ENCODE data around the gene RTTN.
"Not testable (repeated sequence)": the region's sequence is repeated elsewhere in the genome, so short reads cannot be mapped to it uniquely, and the experiment has no call there.

Gene RTTN

DNA sequence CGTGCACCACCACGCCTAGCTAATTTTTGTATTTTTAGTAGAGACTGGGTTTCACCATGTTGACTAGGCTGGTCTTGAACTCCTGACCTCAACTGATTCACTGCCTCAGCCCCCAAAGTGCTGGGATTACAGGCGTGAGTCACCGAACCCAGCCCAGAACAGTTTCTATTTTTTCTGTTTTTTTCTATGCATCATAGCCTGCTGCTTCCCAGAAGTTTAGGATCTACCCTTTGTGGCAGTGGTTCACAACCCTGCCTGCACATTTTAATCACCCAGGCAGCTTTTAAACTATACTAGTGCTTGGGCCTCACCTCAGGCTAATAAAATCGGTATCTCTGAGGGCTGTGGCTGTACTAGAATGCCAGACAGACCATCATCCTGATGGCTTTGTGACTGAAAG lies 43.6 kb upstream of the RTTN start:
- H3K4me2 ChIP-seq (ENCODE audit: low read depth, low read length, poor library complexity, severe bottlenecking), result no peak overlapping the region
- H3K79me2 ChIP-seq (ENCODE audit: insufficient read depth, low read length), result no peaks in the 10 kb centered on the region
- no peak overlapping the region for H3K9ac ChIP-seq (ENCODE audit: low read length)
- TF ChIP-seq EZH2phosphoT487 (conservative IDR thresholded peaks at IDR 0.05; ENCODE audit: low read length), result no peak
- no peak for TF ChIP-seq CTCF (IDR thresholded peaks at IDR 0.05; ENCODE audit: insufficient read depth, low read length, poor library complexity, severe bottlenecking)
- no peaks in the 10 kb centered on the region for H3K9me2 ChIP-seq (replicated peaks; ENCODE audit: insufficient read depth, low read length)
- H3K36me3 ChIP-seq (ENCODE audit: low read length), result no peaks in the 10 kb centered on the region
- no peak overlapping the region for H3K4me3 ChIP-seq (ENCODE audit: insufficient read depth, low read length, poor library complexity, severe bottlenecking)
- no peaks in the 10 kb centered on the region for H3K9me3 ChIP-seq (ENCODE audit: insufficient read depth, low read length)
- no peaks in the 10 kb centered on the region for H4K20me1 ChIP-seq (ENCODE audit: low read depth, low read length)
- H3K27ac ChIP-seq (ENCODE audit: low read depth, low read length), result no peak overlapping the region
- no peaks in the 10 kb centered on the region for H3K27me3 ChIP-seq (ENCODE audit: low read length)
- H2AFZ ChIP-seq (ENCODE audit: low read depth, low read length, severe bottlenecking), result no peak overlapping the region
- H3F3A ChIP-seq (ENCODE audit: insufficient read depth), result no peaks in the 10 kb centered on the region

DNA sequence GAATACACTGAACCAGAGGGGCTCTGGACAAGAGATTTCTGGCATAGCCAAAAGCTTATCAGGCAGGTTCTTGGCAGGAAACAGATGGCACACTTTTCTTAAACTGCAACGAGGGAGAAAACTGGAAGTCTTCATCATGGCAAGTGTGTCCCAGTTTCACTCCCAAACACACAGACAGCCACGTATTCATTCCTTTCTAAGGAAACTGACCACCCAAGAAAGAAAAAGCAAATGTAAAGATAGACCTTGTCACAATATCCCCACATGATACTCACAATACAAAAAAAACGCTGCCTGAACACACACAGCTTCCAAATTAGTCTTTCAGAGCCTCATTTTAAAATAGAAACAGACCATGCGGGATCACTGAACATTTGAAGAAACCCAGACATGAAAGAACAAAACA lies 40.6 kb upstream of the RTTN start:
- H3K27ac ChIP-seq (ENCODE audit: low read depth, low read length), result no peak overlapping the region
- no peak overlapping the region for H3K4me3 ChIP-seq (ENCODE audit: insufficient read depth, low read length, poor library complexity, severe bottlenecking)
- no peaks in the 10 kb centered on the region for H3K27me3 ChIP-seq (ENCODE audit: low read length)
- no peaks in the 10 kb centered on the region for H3K79me2 ChIP-seq (ENCODE audit: insufficient read depth, low read length)
- no peak overlapping the region for H2AFZ ChIP-seq (ENCODE audit: low read depth, low read length, severe bottlenecking)
- no peaks in the 10 kb centered on the region for H3K9me3 ChIP-seq (ENCODE audit: insufficient read depth, low read length)
- no peaks in the 10 kb centered on the region for H3K9me2 ChIP-seq (replicated peaks; ENCODE audit: insufficient read depth, low read length)
- H3K36me3 ChIP-seq (ENCODE audit: low read length), result no peaks in the 10 kb centered on the region
- H3K4me2 ChIP-seq (ENCODE audit: low read depth, low read length, poor library complexity, severe bottlenecking), result no peak overlapping the region
- no peaks in the 10 kb centered on the region for H3F3A ChIP-seq (ENCODE audit: insufficient read depth)
- no peaks in the 10 kb centered on the region for H4K20me1 ChIP-seq (ENCODE audit: low read depth, low read length)
- TF ChIP-seq EZH2phosphoT487 (conservative IDR thresholded peaks at IDR 0.05; ENCODE audit: low read length) (no peak), CTCF (IDR thresholded peaks at IDR 0.05; ENCODE audit: insufficient read depth, low read length, poor library complexity, severe bottlenecking) (no peak)
- no peak overlapping the region for H3K9ac ChIP-seq (ENCODE audit: low read length)

DNA sequence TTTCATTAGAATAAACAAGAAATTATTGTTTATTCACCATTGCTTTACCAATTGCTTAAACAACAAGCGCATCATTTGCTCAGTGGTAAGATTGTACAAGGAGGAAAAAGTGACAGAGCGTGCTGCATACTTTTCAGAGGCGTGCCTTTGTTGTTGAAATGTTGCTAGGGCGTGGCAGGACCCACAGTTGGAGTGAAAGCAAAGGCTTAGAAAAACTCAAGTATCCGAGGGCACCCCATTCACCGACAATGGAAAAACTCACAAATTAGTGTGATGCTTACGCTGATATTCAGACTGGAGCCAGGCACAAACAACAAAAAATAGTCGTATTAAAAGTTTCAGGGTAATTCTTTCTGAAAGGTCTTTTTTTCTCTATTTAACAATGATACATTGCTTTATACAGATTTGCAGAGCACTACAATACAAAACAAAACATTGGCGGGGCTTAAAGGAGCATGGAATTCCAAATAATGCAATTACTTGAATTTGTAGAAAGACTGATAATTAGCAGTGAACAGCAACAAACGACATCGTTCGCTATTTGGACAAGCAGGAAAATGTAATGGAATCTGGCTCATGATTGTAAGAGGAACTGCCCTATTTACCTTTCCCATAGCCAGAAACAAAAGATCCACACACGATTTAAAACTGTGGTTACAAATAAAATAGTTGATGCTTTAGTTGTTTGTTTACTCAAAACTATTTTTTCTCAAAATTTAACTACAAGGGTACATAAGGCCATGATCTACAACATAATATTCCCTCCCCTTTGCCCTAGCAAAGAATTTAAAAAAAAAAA lies 37.8 kb upstream of the RTTN start:
- TF ChIP-seq CTCF (IDR thresholded peaks at IDR 0.05; ENCODE audit: insufficient read depth, low read length, poor library complexity, severe bottlenecking) (no peak), EZH2phosphoT487 (conservative IDR thresholded peaks at IDR 0.05; ENCODE audit: low read length) (no peak)
- Histone ChIP-seq H2AFZ (ENCODE audit: low read depth, low read length, severe bottlenecking) (no peak overlapping the region), H3K9ac (ENCODE audit: low read length) (no peak overlapping the region), H3K79me2 (ENCODE audit: insufficient read depth, low read length) (no peaks in the 10 kb centered on the region), H3K9me2 (replicated peaks; ENCODE audit: insufficient read depth, low read length) (no peaks in the 10 kb centered on the region), H4K20me1 (ENCODE audit: low read depth, low read length) (no peaks in the 10 kb centered on the region), H3K9me3 (ENCODE audit: insufficient read depth, low read length) (no peaks in the 10 kb centered on the region), H3K36me3 (ENCODE audit: low read length) (no peaks in the 10 kb centered on the region), H3K4me2 (ENCODE audit: low read depth, low read length, poor library complexity, severe bottlenecking) (no peak overlapping the region), H3K27ac (ENCODE audit: low read depth, low read length) (no peak overlapping the region), H3K27me3 (ENCODE audit: low read length) (no peaks in the 10 kb centered on the region), H3F3A (ENCODE audit: insufficient read depth) (no peaks in the 10 kb centered on the region), H3K4me3 (ENCODE audit: insufficient read depth, low read length, poor library complexity, severe bottlenecking) (no peak overlapping the region)

GRCh38 chr18:70236921-70237320 lies 31.4 kb upstream of the RTTN start:
- H3F3A ChIP-seq (ENCODE audit: insufficient read depth); H3K9ac ChIP-seq (ENCODE audit: low read length); H3K27me3 ChIP-seq (ENCODE audit: low read length); H3K4me3 ChIP-seq (ENCODE audit: insufficient read depth, low read length, poor library complexity, severe bottlenecking); H3K9me3 ChIP-seq (ENCODE audit: insufficient read depth, low read length); H4K20me1 ChIP-seq (ENCODE audit: low read depth, low read length); H2AFZ ChIP-seq (ENCODE audit: low read depth, low read length, severe bottlenecking); H3K36me3 ChIP-seq (ENCODE audit: low read length); H3K79me2 ChIP-seq (ENCODE audit: insufficient read depth, low read length); H3K4me2 ChIP-seq (ENCODE audit: low read depth, low read length, poor library complexity, severe bottlenecking); H3K9me2 ChIP-seq (replicated peaks; ENCODE audit: insufficient read depth, low read length); H3K27ac ChIP-seq (ENCODE audit: low read depth, low read length): not testable (repeated sequence)

All from SU-DHL-6 (cell line).